ENCODE measurements around the gene GDI1. TPM values are rescaled to one million over a fixed set of nuclear protein-coding genes. Genes with fewer than 3 reads are reported as not detected.

The GDI1 gene
- total RNA-seq, 4 donors from 2014 or later: 50.5 to 83.5 (median 61.5) TPM

- TF ChIP-seq POLR2A (IDR thresholded peaks at IDR 0.05) (no peak), CTCF (IDR thresholded peaks at IDR 0.05) (no peak)
- no peak overlapping the region for H3K4me3 ChIP-seq (ENCODE audit: low read depth, poor library complexity, severe bottlenecking)
- no peak for DNase-seq (ENCODE audit: low spot score in 2 of 2)
- intact Hi-C loops (cut with DNase I; ENCODE audit: low total_unique reads): no loop called here
- WGBS, 2 donors: 65 to 85% methylated on average over 11 to 16 of the region's 16 CpGs
Measured at GRCh38 chrX:154484255-154485149, 47.5 kb downstream of the GDI1 start.

GRCh38 chrX:154485150-154486051 lies 48.4 kb downstream of the GDI1 start:
- WGBS, 2 donors: 53 to 71% methylated on average over 8 to 34 of the region's 35 CpGs
- no peak for TF ChIP-seq POLR2A (IDR thresholded peaks at IDR 0.05)
- TF ChIP-seq CTCF (IDR thresholded peaks at IDR 0.05): no peak
- no peak for DNase-seq (ENCODE audit: low spot score in 2 of 2)
- intact Hi-C loops (cut with DNase I; ENCODE audit: low total_unique reads): no loop called here
- H3K4me3 ChIP-seq (ENCODE audit: low read depth, poor library complexity, severe bottlenecking): no peak overlapping the region

- intact Hi-C loops (cut with DNase I; ENCODE audit: low total_unique reads): no loop called here
- H3K4me3 ChIP-seq (ENCODE audit: low read depth, poor library complexity, severe bottlenecking): peak overlapping the region; percentile 56
- no peak for DNase-seq (ENCODE audit: low spot score in 2 of 2)
- 41% methylated on average over 30 of the region's 35 CpGs; no CpG with 5 or more reads in 1 of the 2 donors for WGBS, 2 donors
- TF ChIP-seq CTCF (IDR thresholded peaks at IDR 0.05) (no peak), POLR2A (IDR thresholded peaks at IDR 0.05) (no peak)
Measured at GRCh38 chrX:154486052-154486395, 49.1 kb downstream of the GDI1 start.

- peak in 1 of 2 donors; percentile 25 for DNase-seq (ENCODE audit: low spot score in 2 of 2)
- TF ChIP-seq CTCF (IDR thresholded peaks at IDR 0.05) (no peak), POLR2A (IDR thresholded peaks at IDR 0.05) (no peak)
- H3K4me3 ChIP-seq (ENCODE audit: low read depth, poor library complexity, severe bottlenecking): peak within 1 kb of the TSS; percentile 56
- WGBS, 2 donors: 0 to 60% methylated on average over 2 to 52 of the region's 95 CpGs
- intact Hi-C loops (cut with DNase I; ENCODE audit: low total_unique reads): no loop called here
Measured at GRCh38 chrX:154486396-154487207, 49.6 kb downstream of the GDI1 start, which contains the start of gene UBL4A. Gene UBL4A, minus strand, starts transcription at chrX:154486615. Its CDS starts 31 bp downstream, at chrX:154486584.
